HepG2 (cell line): ENCODE measurements around the gene TOR1B. TPM values are rescaled to one million over a fixed set of nuclear protein-coding genes. Genes with fewer than 3 reads are reported as not detected.

Source experiments
- ADNP ChIP-seq: sonication (generic); formaldehyde crosslinking; IDR thresholded peaks from 2 replicates; pipeline ENCODE4 v1.4.0; 2020; ENCODE audit warnings: missing genetic modification reagents
- BORCS8-MEF2B ChIP-seq: sonication (generic); formaldehyde crosslinking; IDR thresholded peaks from 2 replicates; pipeline ENCODE4 v1.8.0; 2022; ENCODE audit warnings: mild to moderate bottlenecking, missing genetic modification reagents
- FOSL1 ChIP-seq: sonication (generic); formaldehyde crosslinking; IDR thresholded peaks from 2 replicates; pipeline ENCODE4 v1.9.0; 2021; ENCODE audit warnings: missing genetic modification reagents, borderline replicate concordance
- FOXK2 ChIP-seq: fragments of 450-650 bp; IDR thresholded peaks from 2 replicates; pipeline ENCODE4 v1.6.1; 2016
- HDAC1 ChIP-seq: sonication (generic); formaldehyde crosslinking; IDR thresholded peaks from 2 replicates; pipeline ENCODE4 v1.5.1; 2020; ENCODE audit warnings: mild to moderate bottlenecking, missing genetic modification reagents
- HES4 ChIP-seq: sonication (generic); formaldehyde crosslinking; IDR thresholded peaks from 2 replicates; pipeline ENCODE4 v1.9.0; 2021; ENCODE audit warnings: mild to moderate bottlenecking, missing genetic modification reagents, borderline replicate concordance
- IRF2 ChIP-seq: IDR thresholded peaks from 2 replicates; pipeline ENCODE4 v1.6.1; 2018; ENCODE audit warnings: missing genetic modification reagents, missing compliant biosample characterization
- KLF16 ChIP-seq, 2 experiments: sonication (generic) in 1 of 2; formaldehyde crosslinking in 1 of 2; IDR thresholded peaks; 2 replicates each; pipeline versions ENCODE4 v1.6.1 to v1.8.0; 2016 to 2023; ENCODE audit warnings: missing genetic modification reagents in 2 of 2, missing compliant biosample characterization in 1 of 2
- MZF1 ChIP-seq: sonication (generic); formaldehyde crosslinking; IDR thresholded peaks from 2 replicates; pipeline ENCODE4 v1.8.1; 2023; ENCODE audit warnings: mild to moderate bottlenecking, missing genetic modification reagents, borderline replicate concordance
- SKI ChIP-seq: fragments of 450-650 bp; IDR thresholded peaks from one replicate; pipeline ENCODE4 v1.6.1; 2018; ENCODE audit warnings: mild to moderate bottlenecking; ENCODE audit not compliant: partially characterized antibody
- SP2 ChIP-seq: sonication (generic); formaldehyde crosslinking; IDR thresholded peaks from 2 replicates; pipeline ENCODE4 v1.5.1; 2020; ENCODE audit warnings: mild to moderate bottlenecking, missing genetic modification reagents
- SRSF1 ChIP-seq: fragments of 200-400 bp; formaldehyde crosslinking; optimal IDR thresholded peaks from 2 replicates; pipeline ENCODE3; 2017; ENCODE audit warnings: mild to moderate bottlenecking, low read depth, low read length, moderate library complexity
- TSC22D2 ChIP-seq: sonication (generic); formaldehyde crosslinking; IDR thresholded peaks from 2 replicates; pipeline ENCODE4 v1.5.1; 2020; ENCODE audit warnings: missing genetic modification reagents, mild to moderate bottlenecking, borderline replicate concordance
- ZBTB7B ChIP-seq: sonication (generic); formaldehyde crosslinking; IDR thresholded peaks from 2 replicates; pipeline ENCODE4 v1.4.0; 2020; ENCODE audit warnings: missing genetic modification reagents
- ZFP1 ChIP-seq: IDR thresholded peaks from 2 replicates; pipeline ENCODE4 v1.6.1; 2016
- ZKSCAN8 ChIP-seq: IDR thresholded peaks from 2 replicates; pipeline ENCODE4 v1.6.1; 2016; ENCODE audit warnings: borderline replicate concordance, missing genetic modification reagents, missing compliant biosample characterization
- ZNF430 ChIP-seq: sonication (generic); formaldehyde crosslinking; IDR thresholded peaks from 2 replicates; pipeline ENCODE4 v1.9.0; 2021; ENCODE audit warnings: mild to moderate bottlenecking, missing genetic modification reagents
- ZNF431 ChIP-seq: sonication (generic); formaldehyde crosslinking; IDR thresholded peaks from 2 replicates; pipeline ENCODE4 v1.9.0; 2022; ENCODE audit warnings: missing genetic modification reagents, low read depth, mild to moderate bottlenecking, borderline replicate concordance
- ZNF616 ChIP-seq: sonication (generic); formaldehyde crosslinking; IDR thresholded peaks from 2 replicates; pipeline ENCODE4 v1.5.0; 2020; ENCODE audit warnings: low read depth, mild to moderate bottlenecking, missing genetic modification reagents
- ZNF878 ChIP-seq: sonication (generic); formaldehyde crosslinking; IDR thresholded peaks from 2 replicates; pipeline ENCODE4 v1.8.1; 2023; ENCODE audit warnings: mild to moderate bottlenecking, missing genetic modification reagents, moderate library complexity
- ZNF883 ChIP-seq: sonication (generic); formaldehyde crosslinking; IDR thresholded peaks from 2 replicates; pipeline ENCODE4 v1.5.1; 2020; ENCODE audit warnings: mild to moderate bottlenecking, missing genetic modification reagents; ENCODE audit errors: not compliant biosample characterization
- polyA plus RNA-seq, 8 experiments: library from polyadenylated mRNA; depleted of rRNA in 3 of 8; stranded (reverse) in 7 of 8; unstranded in 1 of 8; fragments of >200 nt; fragmentation: Illumina TruSeq in 4 of 8; extraction: Trizol in 4 of 8; gene quantifications; 2 replicates each; pipeline versions ENCODE4 v1.2.1 to v1.2.3, GENCODE V29; 2011 to 2016; ENCODE audit warnings: low read depth in 4 of 8, missing spikeins in 1 of 8, mixed read lengths in 1 of 8; ENCODE audit not compliant: insufficient read depth in 1 of 8
- total RNA-seq, 5 experiments: library from RNA; depleted of rRNA; stranded (reverse); fragments of >200 nt; fragmentation: Illumina TruSeq; extraction: Trizol; gene quantifications; 2 replicates each; pipeline ENCODE4 v1.2.3, GENCODE V29; 2016; ENCODE audit warnings: low read depth in 1 of 5
- TF ChIP-seq, protein P1 (sequence below): sonication (generic); formaldehyde crosslinking; IDR thresholded peaks from 2 replicates; pipeline ENCODE4 v1.8.0; 2022; ENCODE audit warnings: mild to moderate bottlenecking, missing genetic modification reagents
- TF ChIP-seq, protein P2 (sequence below): sonication (generic); formaldehyde crosslinking; IDR thresholded peaks from 2 replicates; pipeline ENCODE4 v1.4.0; 2020; ENCODE audit warnings: missing genetic modification reagents, mild to moderate bottlenecking, borderline replicate concordance
- TF ChIP-seq, protein P3 (sequence below): sonication (generic); formaldehyde crosslinking; IDR thresholded peaks from 2 replicates; pipeline ENCODE4 v1.4.0; 2020; ENCODE audit warnings: missing genetic modification reagents
- TF ChIP-seq, protein P4 (sequence below): IDR thresholded peaks from 2 replicates; pipeline ENCODE4 v1.6.1; 2016; ENCODE audit warnings: missing compliant biosample characterization, missing genetic modification reagents, borderline replicate concordance

TOR1B gene
- total and polyA plus RNA-seq, 2 of the 13 experiments (the other 11 are each of a cell fraction or from before 2014, with no cell fraction given), result 18.1 to 21.3 TPM

DNA sequence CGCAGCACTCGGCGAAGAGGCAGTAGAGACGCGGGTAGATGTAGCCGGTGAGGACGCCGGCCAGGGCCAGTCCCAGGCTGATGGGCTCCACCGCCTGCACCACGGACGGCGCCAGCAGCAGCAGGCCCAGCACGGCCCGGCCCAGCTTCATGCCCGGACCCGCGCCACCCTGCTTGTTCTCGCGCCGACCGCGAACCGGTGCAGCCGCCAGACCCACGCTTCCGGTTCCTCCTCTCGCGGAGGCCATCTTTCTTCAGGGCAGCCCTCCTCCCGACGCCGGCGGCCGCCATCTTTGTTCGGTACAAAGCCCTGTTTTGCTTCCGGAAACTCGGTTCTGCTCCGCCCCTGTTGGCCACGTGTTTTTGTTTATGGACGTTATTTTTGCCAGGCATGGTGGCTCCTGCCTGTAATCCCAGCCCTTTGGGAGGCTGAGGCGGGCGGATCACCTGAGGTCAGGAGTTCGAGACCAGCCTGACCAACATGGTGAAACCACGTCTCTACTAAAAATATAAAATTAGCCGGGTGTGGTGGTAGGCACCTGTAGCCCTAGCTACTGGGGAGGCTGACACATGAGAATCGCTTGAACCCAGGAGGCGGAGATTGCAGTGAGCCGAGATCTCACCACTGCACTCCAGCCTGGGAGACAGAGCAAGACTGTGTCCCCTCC lies 21.1 kb downstream of the TOR1B start, which contains the start of gene TOR1A (continued):
- TF ChIP-seq SKI, result peak; percentile 29
- TF ChIP-seq, protein P1, sequence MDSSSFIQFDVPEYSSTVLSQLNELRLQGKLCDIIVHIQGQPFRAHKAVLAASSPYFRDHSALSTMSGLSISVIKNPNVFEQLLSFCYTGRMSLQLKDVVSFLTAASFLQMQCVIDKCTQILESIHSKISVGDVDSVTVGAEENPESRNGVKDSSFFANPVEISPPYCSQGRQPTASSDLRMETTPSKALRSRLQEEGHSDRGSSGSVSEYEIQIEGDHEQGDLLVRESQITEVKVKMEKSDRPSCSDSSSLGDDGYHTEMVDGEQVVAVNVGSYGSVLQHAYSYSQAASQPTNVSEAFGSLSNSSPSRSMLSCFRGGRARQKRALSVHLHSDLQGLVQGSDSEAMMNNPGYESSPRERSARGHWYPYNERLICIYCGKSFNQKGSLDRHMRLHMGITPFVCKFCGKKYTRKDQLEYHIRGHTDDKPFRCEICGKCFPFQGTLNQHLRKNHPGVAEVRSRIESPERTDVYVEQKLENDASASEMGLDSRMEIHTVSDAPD (CRISPR knock-in tag), result peak; percentile 64; the same call in 1 of the 2 replicates
- TF ChIP-seq SRSF1, result peak; percentile 27
- TF ChIP-seq ZNF430 (CRISPR knock-in tag), result peak; percentile 81; the same call in 1 of the 2 replicates
- TF ChIP-seq FOXK2, result peak; percentile 97
- TF ChIP-seq ADNP (CRISPR knock-in tag), result peak; percentile 94
- peak; percentile 50; the same call in 1 of the 2 replicates for TF ChIP-seq ZKSCAN8 (CRISPR knock-in tag)
- no peak for TF ChIP-seq ZNF616 (CRISPR knock-in tag)
- TF ChIP-seq, protein P2, sequence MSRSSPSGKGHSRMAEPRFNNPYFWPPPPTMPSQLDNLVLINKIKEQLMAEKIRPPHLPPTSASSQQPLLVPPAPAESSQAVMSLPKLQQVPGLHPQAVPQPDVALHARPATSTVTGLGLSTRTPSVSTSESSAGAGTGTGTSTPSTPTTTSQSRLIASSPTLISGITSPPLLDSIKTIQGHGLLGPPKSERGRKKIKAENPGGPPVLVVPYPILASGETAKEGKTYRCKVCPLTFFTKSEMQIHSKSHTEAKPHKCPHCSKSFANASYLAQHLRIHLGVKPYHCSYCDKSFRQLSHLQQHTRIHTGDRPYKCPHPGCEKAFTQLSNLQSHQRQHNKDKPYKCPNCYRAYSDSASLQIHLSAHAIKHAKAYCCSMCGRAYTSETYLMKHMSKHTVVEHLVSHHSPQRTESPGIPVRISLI (CRISPR knock-in tag), result no peak
- TF ChIP-seq ZNF878 (CRISPR knock-in tag), result peak; percentile 72
- TF ChIP-seq IRF2, result peak; percentile 91
- TF ChIP-seq SP2, result peak; percentile 59; the same call in 1 of the 2 replicates
- peak; percentile 84; the same call in 1 of the 2 replicates for TF ChIP-seq TSC22D2
- TF ChIP-seq ZFP1 (CRISPR knock-in tag), result peak; percentile 75
- no peak for TF ChIP-seq MZF1
- peak; percentile 98 for TF ChIP-seq HDAC1
- TF ChIP-seq, protein P3, sequence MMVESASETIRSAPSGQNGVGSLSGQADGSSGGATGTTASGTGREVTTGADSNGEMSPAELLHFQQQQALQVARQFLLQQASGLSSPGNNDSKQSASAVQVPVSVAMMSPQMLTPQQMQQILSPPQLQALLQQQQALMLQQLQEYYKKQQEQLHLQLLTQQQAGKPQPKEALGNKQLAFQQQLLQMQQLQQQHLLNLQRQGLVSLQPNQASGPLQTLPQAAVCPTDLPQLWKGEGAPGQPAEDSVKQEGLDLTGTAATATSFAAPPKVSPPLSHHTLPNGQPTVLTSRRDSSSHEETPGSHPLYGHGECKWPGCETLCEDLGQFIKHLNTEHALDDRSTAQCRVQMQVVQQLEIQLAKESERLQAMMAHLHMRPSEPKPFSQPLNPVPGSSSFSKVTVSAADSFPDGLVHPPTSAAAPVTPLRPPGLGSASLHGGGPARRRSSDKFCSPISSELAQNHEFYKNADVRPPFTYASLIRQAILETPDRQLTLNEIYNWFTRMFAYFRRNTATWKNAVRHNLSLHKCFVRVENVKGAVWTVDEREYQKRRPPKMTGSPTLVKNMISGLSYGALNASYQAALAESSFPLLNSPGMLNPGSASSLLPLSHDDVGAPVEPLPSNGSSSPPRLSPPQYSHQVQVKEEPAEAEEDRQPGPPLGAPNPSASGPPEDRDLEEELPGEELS (CRISPR knock-in tag), result peak; percentile 85
- TF ChIP-seq KLF16 (CRISPR knock-in tag; IDR thresholded peaks at IDR 0.05), result peak in 1 of 2 experiments; percentile 98; a peak in 2 of 4 replicates
- TF ChIP-seq ZBTB7B, result peak; percentile 77; the same call in 1 of the 2 replicates
- TF ChIP-seq ZNF431 (CRISPR knock-in tag), result peak; percentile 37; the same call in 1 of the 2 replicates
- no peak for TF ChIP-seq FOSL1 (CRISPR knock-in tag)
- peak; percentile 90 for TF ChIP-seq ZNF883 (CRISPR knock-in tag)
- TF ChIP-seq, protein P4, sequence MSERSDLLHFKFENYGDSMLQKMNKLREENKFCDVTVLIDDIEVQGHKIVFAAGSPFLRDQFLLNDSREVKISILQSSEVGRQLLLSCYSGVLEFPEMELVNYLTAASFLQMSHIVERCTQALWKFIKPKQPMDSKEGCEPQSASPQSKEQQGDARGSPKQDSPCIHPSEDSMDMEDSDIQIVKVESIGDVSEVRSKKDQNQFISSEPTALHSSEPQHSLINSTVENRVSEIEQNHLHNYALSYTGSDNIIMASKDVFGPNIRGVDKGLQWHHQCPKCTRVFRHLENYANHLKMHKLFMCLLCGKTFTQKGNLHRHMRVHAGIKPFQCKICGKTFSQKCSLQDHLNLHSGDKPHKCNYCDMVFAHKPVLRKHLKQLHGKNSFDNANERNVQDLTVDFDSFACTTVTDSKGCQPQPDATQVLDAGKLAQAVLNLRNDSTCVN (CRISPR knock-in tag), result peak; percentile 69
- TF ChIP-seq HES4 (CRISPR knock-in tag), result peak; percentile 66
- peak; percentile 89 for TF ChIP-seq BORCS8-MEF2B
